Measurements from ENCODE around the gene ZNF792. TPM values are rescaled to one million over a fixed set of nuclear protein-coding genes. Genes with fewer than 3 reads are reported as not detected.

ZNF792 gene
- total and polyA plus RNA-seq, 7 donors: 0.83 to 4.2 (median 1.5) TPM

- DNase-seq (no peak), ATAC-seq (no peak)
- no peak for TF ChIP-seq CTCF (IDR thresholded peaks at IDR 0.05)
- Histone ChIP-seq H3K27ac (no peak overlapping the region), H3K4me3 (no peak overlapping the region), H3K36me3 (ENCODE audit: insufficient read depth in 1 of 2, low read depth in 1 of 2) (peaks cover 31 to 41% of the 10 kb centered on the region in 2 donors), H3K9me3 (peaks cover 49% of the 10 kb centered on the region), H3K4me1 (peaks cover 11% of the 10 kb centered on the region), H3K27me3 (ENCODE audit: insufficient read depth in 3 of 3, low read length in 2 of 3) (no peaks in the 10 kb centered on the region)
- intact Hi-C loops (cut with DNase I): no loop called here
- WGBS, 3 donors: 94 to 99% (median 95%) methylated on average over 8 of the region's 8 CpGs
Observed at GRCh38 chr19:34960103-34960805, 3.8 kb downstream of the ZNF792 start.

GRCh38 chr19:34959021-34959420 lies 5.0 kb downstream of the ZNF792 start:
- H3K4me3 ChIP-seq: no peak overlapping the region
- no peak for DNase-seq

GRCh38 chr19:34957830-34958751 lies 5.9 kb downstream of the ZNF792 start:
- no peak for ATAC-seq
- peaks cover 64% of the 10 kb centered on the region for H3K9me3 ChIP-seq
- no peak overlapping the region for H3K27ac ChIP-seq
- H3K36me3 ChIP-seq (ENCODE audit: insufficient read depth in 1 of 2, low read depth in 1 of 2): peaks cover 31 to 41% of the 10 kb centered on the region in 2 donors
- H3K27me3 ChIP-seq (ENCODE audit: insufficient read depth in 3 of 3, low read length in 2 of 3): no peaks in the 10 kb centered on the region
- intact Hi-C loops (cut with DNase I): no loop called here
- H3K4me1 ChIP-seq: peaks cover 11% of the 10 kb centered on the region
- H3K4me3 ChIP-seq: no peak overlapping the region
- WGBS, 3 donors: 94 to 96% (median 96%) methylated on average over 22 of the region's 22 CpGs
- TF ChIP-seq CTCF (IDR thresholded peaks at IDR 0.05): no peak
- DNase-seq: no peak

More at GRCh38 chr19:34959021-34959420, 5.0 kb downstream of the ZNF792 start:
- WGBS, 3 donors: 86 to 93% (median 91%) methylated on average over 7 of the region's 7 CpGs
- H3K4me1 ChIP-seq: peaks cover 11% of the 10 kb centered on the region
- no peaks in the 10 kb centered on the region for H3K27me3 ChIP-seq (ENCODE audit: insufficient read depth in 3 of 3, low read length in 2 of 3)
- no peak for TF ChIP-seq CTCF (IDR thresholded peaks at IDR 0.05)
- H3K36me3 ChIP-seq (ENCODE audit: insufficient read depth in 1 of 2, low read depth in 1 of 2): peaks cover 31 to 41% of the 10 kb centered on the region in 2 donors
- H3K27ac ChIP-seq: no peak overlapping the region
- intact Hi-C loops (cut with DNase I): no loop called here
- peaks cover 55% of the 10 kb centered on the region for H3K9me3 ChIP-seq
- no peak for ATAC-seq

- H3K27ac ChIP-seq: no peak overlapping the region
- no peak overlapping the region for H3K4me3 ChIP-seq
- H3K27me3 ChIP-seq (ENCODE audit: insufficient read depth in 3 of 3, low read length in 2 of 3): no peaks in the 10 kb centered on the region
- intact Hi-C loops (cut with DNase I): no loop called here
- ATAC-seq (no peak), DNase-seq (no peak)
- no peak for TF ChIP-seq CTCF (IDR thresholded peaks at IDR 0.05)
- peaks cover 10 to 13% of the 10 kb centered on the region in 2 donors for H3K36me3 ChIP-seq (ENCODE audit: insufficient read depth in 1 of 2, low read depth in 1 of 2)
- no peaks in the 10 kb centered on the region for H3K4me1 ChIP-seq
- H3K9me3 ChIP-seq: peaks cover 68% of the 10 kb centered on the region
Observed at GRCh38 chr19:34953092-34953491, 10.9 kb downstream of the ZNF792 start.

Measured in psoas muscle (tissue), 8 donors.